HG02884 (cell line): ENCODE results near the gene TIGD6.
"Not testable (repeated sequence)": the region's sequence is repeated elsewhere in the genome, so short reads cannot be mapped to it uniquely, and the experiment has no call there.

ENCODE experiments used
- ATAC-seq: cut with Tn5 transposase; IDR thresholded peaks from one replicate; pipeline ENCODE4 v1.9.1; 2021; ENCODE audit warnings: mild to moderate bottlenecking, moderate library complexity; ENCODE audit not compliant: unreplicated experiment

TIGD6 gene

DNA sequence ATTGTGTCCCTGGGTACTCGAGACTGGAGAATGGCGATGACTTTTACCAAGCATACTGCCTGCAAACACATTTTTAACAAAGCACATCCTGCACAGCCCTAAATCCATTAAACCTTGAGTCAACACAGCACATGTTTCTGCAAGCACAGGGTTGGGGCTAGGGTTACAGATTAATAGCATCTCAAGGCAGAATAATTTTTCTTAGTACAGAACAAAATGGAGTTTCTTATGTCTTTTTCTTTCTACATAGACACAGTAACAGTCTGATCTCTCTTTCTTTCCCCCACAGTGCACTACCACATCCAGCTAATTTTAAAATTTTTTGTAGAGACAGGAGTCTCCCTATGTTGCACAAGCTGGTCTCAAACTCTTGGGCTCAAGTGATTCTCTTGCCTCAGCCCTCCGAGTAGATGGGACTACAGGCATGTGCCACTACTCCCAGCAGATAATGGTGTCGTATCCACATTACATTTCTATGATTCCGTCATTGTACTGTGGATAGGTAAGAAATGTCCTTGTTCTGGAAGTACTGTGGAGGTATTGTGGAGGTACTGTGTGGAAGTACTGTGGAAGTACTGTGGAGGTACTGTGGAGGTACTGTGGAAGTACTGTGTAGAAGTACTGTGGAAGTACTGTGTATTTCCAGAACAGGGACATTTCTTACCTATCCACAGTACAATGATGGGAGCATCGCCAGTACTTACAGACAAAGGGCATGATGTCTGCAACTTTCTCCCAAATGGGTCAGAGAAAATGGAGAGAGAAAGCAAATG is 57.1 kb downstream of the TIGD6 start:
- not testable (repeated sequence) for ATAC-seq
